ENCODE results near the gene CRYGB.
"Not testable (repeated sequence)": the region's sequence is repeated elsewhere in the genome, so short reads cannot be mapped to it uniquely, and the experiment has no call there.

Gene CRYGB

GRCh38 chr2:208099682-208100470, 46.1 kb downstream of the CRYGB start:
- TF ChIP-seq CTCF (IDR thresholded peaks at IDR 0.05; ENCODE audit: low read depth, low read length, missing control alignments): no peak
- DNase-seq (ENCODE audit: extremely low read depth, low read depth): no peak
- no peak overlapping the region for H3K4me3 ChIP-seq (replicated peaks; ENCODE audit: low read depth, low read length)

- DNase-seq (ENCODE audit: extremely low read depth, low read depth); H3K4me3 ChIP-seq (replicated peaks; ENCODE audit: low read depth, low read length): not testable (repeated sequence)
These were observed 47.3 kb downstream of the CRYGB start for GRCh38 chr2:208098701-208099100.

GRCh38 chr2:208098267-208098666, 47.7 kb downstream of the CRYGB start:
- no peak for TF ChIP-seq CTCF (IDR thresholded peaks at IDR 0.05; ENCODE audit: low read depth, low read length, missing control alignments)
- no peak overlapping the region for H3K4me3 ChIP-seq (replicated peaks; ENCODE audit: low read depth, low read length)
- DNase-seq (ENCODE audit: extremely low read depth, low read depth): no peak

GRCh38 chr2:208097801-208098200, 48.2 kb downstream of the CRYGB start:
- TF ChIP-seq CTCF (IDR thresholded peaks at IDR 0.05; ENCODE audit: low read depth, low read length, missing control alignments): no peak
- DNase-seq (ENCODE audit: extremely low read depth, low read depth): no peak
- no peak overlapping the region for H3K4me3 ChIP-seq (replicated peaks; ENCODE audit: low read depth, low read length)

- no peak for DNase-seq (ENCODE audit: extremely low read depth, low read depth)
- no peak overlapping the region for H3K4me3 ChIP-seq (replicated peaks; ENCODE audit: low read depth, low read length)
- TF ChIP-seq CTCF (IDR thresholded peaks at IDR 0.05; ENCODE audit: low read depth, low read length, missing control alignments): no peak
These were observed 48.6 kb downstream of the CRYGB start for GRCh38 chr2:208097313-208097712.

- DNase-seq (ENCODE audit: extremely low read depth, low read depth): no peak
- no peak for TF ChIP-seq CTCF (IDR thresholded peaks at IDR 0.05; ENCODE audit: low read depth, low read length, missing control alignments)
- no peak overlapping the region for H3K4me3 ChIP-seq (replicated peaks; ENCODE audit: low read depth, low read length)
These were observed 49.9 kb downstream of the CRYGB start for GRCh38 chr2:208096080-208096479.

- DNase-seq (ENCODE audit: extremely low read depth, low read depth): no peak
- no peak for TF ChIP-seq CTCF (IDR thresholded peaks at IDR 0.05; ENCODE audit: low read depth, low read length, missing control alignments)
- no peak overlapping the region for H3K4me3 ChIP-seq (replicated peaks; ENCODE audit: low read depth, low read length)
These were observed 52.8 kb downstream of the CRYGB start for GRCh38 chr2:208093128-208093527.

Data from HFF-Myc (cell line).